ENCODE results near the gene TPCN2.
A peak's percentile ranks its signal among the peaks of the same experiment; 100 is the strongest.

The TPCN2 gene

DNA sequence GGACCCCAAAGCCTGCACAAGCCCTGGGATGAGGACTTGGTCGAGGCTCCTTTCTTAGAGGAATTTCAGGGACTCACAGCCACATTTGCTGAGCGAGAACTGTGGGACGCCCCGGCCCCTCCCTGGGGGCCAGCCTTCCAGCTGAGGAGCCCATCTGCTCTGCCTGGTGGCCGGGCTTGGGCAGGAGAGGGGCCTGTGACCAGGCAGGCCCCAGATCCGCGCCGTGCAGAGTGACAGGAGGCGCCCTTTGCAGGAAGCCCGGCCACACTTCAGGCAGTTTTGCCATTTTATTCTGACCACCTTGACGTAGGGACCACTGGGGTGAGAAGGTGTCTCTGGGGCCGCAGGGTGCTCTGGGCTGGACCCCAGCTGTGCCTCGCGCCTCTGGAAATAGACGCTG lies 35.6 kb downstream of the TPCN2 start:
- in situ Hi-C loops (cut with MboI; ENCODE audit: low pct_unique_long_range_greater_than_20kb, low sequenced_read_pairs) = no loop called here
- no peak for DNase-seq

DNA sequence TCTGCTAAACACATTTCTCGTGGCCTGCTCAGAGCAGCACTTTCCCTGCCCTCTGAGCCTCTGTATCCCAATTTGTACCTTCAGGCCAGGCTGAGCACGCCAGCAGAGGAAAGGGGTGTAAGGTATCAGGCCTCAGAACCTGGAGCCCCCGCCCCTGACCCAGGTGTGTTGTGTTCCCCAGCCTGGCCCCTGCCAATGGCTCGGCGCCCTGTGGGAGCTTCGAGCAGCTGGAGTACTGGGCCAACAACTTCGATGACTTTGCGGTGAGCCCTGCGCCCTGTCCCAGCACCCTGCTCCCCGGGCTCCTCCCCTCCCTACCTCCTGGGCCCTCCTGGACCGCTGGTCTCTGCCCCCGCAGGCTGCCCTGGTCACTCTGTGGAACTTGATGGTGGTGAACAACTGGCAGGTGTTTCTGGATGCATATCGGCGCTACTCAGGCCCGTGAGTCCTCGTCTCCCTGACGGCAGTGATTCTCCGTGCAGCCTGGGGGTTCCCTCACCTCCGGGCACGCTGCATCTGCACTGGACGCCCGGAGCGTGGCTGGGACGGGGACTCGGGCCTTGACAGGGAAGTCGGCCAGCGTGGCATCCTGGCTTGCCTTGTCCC lies 36.9 kb downstream of the TPCN2 start:
- DNase-seq = no peak
- in situ Hi-C loops (cut with MboI; ENCODE audit: low pct_unique_long_range_greater_than_20kb, low sequenced_read_pairs) = no loop called here

DNA sequence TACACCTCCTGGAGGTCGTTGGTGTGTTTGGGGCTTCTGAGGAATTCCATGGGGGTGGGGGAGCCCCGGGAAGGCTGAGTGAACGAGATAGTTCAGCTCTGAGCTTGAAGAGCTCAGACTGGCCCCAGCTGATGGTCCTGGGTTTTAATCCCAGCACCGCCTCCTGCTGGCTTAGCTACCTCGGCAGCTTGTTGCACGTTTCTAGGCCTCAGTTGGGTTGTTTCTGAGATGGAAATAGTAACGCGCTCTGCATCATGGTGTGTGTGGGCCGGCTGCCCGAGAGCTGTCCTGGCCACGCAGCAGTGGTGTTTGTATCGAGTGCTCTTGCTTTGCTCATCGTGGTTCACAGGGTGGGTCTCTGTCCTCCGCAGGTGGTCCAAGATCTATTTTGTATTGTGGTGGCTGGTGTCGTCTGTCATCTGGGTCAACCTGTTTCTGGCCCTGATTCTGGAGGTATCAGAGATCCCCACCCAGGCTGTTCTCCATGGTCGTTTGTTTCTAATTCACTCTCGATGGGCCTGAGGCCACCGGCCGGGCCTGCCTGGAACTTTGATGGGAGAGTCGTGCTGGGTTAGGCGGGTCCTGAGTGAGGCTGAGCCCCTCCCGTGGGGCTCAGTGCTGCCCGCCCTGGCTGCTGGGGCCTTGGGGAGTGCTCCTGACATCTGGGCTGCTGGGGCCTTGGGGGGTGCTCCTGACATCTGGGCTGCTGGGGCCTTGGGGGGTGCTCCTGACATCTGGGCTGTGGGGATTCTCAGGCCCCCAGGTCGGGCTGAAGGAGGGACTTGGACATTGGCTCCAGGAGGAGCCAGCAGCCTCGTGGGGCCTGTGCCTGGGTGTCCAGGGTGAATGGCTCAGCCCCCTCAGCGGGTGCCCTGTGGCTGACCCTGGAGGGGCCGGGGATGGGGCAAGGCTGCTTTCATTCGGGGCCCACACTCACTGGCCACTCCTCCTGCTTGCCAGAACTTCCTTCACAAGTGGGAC lies 37.7 kb downstream of the TPCN2 start:
- in situ Hi-C loops (cut with MboI; ENCODE audit: low pct_unique_long_range_greater_than_20kb, low sequenced_read_pairs) = no loop called here

DNA sequence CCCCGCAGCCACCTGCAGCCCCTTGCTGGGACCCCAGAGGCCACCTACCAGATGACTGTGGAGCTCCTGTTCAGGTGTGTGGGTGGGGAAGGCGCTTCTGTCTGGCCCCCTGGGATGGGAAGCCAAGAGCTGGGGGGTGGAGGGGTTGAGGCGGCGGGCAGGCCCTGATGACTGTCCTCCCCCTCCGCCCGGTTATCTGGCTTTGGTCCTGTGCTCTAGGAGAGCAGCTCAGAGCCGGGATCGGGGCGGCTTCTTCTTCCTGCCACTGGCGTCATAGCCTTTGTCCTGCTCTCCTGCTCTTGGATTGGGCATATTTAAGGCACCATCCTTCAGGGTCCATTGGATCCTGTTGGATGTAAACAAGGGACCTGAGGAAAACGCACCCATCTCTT lies 38.4 kb downstream of the TPCN2 start:
- no peak for DNase-seq
- in situ Hi-C loops (cut with MboI; ENCODE audit: low pct_unique_long_range_greater_than_20kb, low sequenced_read_pairs) = no loop called here

More for the DNA sequence above, 37.7 kb downstream of the TPCN2 start:
- DNase-seq = no peak

DNA sequence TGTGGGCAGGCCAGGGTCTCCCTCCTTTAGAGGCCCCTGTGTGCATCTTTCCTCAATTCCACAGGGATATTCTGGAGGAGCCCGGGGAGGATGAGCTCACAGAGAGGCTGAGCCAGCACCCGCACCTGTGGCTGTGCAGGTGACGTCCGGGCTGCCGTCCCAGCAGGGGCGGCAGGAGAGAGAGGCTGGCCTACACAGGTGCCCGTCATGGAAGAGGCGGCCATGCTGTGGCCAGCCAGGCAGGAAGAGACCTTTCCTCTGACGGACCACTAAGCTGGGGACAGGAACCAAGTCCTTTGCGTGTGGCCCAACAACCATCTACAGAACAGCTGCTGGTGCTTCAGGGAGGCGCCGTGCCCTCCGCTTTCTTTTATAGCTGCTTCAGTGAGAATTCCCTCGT lies 39.1 kb downstream of the TPCN2 start:
- in situ Hi-C loops (cut with MboI; ENCODE audit: low pct_unique_long_range_greater_than_20kb, low sequenced_read_pairs) = no loop called here
- DNase-seq = no peak

DNA sequence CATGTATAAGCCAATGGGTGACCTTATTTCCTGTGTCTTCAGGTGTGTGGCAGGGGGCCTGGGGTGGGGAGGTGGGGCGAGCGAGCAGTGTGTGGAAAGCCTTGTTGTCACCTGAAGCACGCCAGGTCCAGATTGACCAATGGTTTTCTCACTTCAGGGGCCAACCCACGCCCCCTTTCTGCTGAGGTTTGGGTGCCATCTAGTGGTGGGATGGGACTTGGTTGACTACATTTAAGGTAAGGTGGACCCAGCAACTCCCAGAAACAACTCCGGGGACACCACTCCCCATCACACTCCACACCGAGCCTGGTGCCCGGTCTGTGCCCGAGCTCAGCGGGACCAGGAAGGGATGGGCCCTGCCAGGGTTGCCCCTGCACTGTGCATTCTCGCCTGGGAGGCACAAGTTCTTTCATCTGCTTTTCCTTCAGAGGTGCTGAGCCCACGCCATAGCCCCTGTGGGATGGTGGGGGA lies 40.0 kb downstream of the TPCN2 start:
- in situ Hi-C loops (cut with MboI; ENCODE audit: low pct_unique_long_range_greater_than_20kb, low sequenced_read_pairs) = no loop called here
- peak; percentile 80 for DNase-seq

DNA sequence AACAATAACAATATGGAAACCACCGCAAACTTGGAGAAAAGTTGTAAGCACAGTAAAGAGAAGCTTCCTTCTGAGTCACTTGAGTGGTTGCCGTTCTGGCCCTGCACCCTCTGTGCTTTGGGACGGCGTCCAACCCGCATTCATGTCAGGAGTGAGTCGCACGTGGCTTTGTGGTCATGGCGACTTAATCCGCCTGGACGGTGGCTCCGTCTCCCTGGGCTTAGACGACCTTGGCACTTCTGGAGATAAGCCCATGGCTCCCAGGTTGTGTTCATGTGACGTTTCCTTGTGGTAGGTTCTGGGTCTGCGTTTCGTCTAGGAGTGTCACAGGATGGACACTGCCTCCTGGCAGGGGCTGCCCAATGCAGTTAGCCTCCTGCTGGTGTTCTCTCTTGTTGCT lies 40.5 kb downstream of the TPCN2 start:
- in situ Hi-C loops (cut with MboI; ENCODE audit: low pct_unique_long_range_greater_than_20kb, low sequenced_read_pairs) = no loop called here
- no peak for DNase-seq

DNA sequence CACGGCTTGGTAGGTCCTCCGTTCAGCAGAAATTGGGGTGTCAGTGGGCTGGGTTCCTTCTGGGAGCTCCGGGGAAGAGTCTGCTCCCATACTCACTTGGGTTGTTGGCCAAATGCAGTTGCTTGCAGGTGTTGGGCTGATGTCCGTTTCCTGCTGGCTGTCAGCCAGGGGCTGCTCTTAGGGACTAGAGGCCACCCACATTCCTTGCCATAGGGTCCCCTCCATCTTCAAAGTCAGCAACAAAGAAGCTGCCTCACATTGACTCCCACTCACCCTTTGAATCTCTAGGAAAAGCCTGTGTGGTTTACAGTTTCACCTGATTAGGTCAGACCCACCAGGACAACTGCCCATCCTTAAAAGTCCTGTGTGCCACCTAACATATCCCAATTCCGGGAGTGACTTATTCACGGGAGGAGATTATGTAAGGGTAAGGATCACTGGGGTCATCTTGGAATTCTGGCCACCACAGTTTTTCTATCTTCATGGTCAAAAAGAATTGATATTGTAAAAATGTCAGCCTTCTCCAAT lies 43.0 kb downstream of the TPCN2 start:
- no peak for DNase-seq
- in situ Hi-C loops (cut with MboI; ENCODE audit: low pct_unique_long_range_greater_than_20kb, low sequenced_read_pairs) = no loop called here

DNA sequence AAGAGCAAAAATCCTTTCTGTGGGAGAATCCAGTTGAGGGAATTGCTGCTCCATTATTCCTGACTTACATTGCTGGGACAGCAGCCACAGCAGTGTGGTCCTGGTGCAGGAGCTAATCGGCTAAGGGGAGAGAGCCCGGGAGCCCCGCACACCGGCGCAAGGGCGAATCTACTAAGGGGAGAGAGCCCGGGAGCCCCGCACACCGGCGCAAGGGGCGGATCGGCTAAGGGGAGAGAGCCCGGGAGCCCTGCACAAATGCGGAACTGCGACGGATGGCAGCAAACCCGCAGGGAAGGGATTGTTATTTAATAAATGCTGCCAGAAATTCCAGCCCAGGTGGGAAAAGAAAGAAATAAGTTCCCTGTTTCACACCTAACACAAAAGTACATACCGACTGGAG lies 43.5 kb downstream of the TPCN2 start:
- no peak for DNase-seq
- in situ Hi-C loops (cut with MboI; ENCODE audit: low pct_unique_long_range_greater_than_20kb, low sequenced_read_pairs) = no loop called here

DNA sequence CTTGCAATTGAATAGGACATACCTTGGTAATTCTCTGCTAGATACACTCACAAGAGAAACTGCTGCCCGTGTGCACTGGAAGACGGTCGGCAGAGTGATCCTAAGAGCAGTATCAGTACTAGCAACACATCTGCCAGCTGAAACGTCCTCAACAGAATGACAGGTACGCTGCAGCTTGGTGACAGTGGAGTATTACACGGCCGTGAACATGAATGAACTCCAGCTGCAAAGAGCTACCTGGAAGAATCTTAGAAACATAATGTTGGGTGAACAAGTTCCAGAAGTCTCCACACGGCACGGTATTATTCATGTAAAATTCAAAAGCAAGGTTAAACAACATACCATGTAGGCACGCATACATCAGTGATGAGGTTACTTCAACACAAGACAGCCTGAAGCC lies 44.4 kb downstream of the TPCN2 start:
- no peak for DNase-seq
- in situ Hi-C loops (cut with MboI; ENCODE audit: low pct_unique_long_range_greater_than_20kb, low sequenced_read_pairs) = no loop called here

DNA sequence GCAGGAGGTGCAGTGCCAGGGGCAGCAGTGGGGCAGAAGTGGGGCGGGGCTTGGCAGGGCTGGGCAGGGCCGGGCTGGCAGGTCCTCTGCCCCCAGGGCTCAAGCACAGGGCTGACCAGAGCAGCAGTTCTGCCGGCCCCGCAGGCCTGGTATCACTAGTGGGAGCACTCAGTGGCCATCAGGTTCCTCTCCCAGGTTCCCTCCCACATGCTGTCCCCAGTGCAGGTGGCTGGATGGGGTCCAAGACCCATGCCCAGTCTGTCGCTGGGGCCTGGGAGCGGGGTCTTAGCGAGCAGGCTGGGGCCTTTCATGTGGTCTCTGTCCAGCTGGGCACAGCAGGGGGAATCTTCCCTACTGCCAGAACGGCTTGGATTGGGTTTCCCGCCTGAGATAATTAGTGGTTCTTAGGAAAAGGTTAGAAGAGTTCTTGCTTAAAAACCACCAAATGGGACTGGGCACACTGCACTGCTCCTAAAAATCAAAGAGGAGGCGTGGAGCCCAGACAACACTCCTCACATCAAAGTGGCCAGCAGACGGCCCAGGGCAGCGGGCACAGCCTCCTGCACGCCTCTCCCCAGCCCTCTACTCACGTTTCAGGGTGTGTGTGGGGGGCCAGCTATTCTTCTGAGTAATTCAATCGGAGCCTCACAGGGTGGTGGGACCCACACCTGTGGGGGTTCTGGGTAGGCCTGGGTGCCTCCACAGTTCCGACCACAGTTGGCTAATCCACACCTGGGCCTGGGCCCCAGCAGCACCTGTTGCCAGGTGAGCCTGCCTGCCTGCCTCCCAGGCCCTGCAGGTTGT lies 45.6 kb downstream of the TPCN2 start:
- no peak for DNase-seq
- in situ Hi-C loops (cut with MboI; ENCODE audit: low pct_unique_long_range_greater_than_20kb, low sequenced_read_pairs) = no loop called here

DNA sequence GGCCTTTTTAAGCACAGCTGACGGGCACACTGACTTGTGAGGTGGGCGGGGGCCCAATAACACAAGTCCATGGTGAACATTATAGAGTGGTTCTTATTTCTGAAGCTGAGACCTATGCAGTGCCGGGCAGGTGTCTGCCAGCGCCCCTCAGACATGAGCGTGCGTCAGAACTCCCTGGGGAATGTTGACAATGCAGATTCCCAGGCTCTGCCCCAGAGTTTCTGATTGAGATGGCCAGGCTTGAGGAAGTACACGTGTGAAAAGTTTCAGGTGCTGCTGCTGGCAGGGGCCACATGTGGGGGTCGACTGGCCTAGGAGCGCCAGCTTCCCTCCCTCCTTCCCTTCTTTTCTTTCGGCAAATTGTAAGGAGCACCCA lies 46.2 kb downstream of the TPCN2 start:
- in situ Hi-C loops (cut with MboI; ENCODE audit: low pct_unique_long_range_greater_than_20kb, low sequenced_read_pairs) = no loop called here
- no peak for DNase-seq

DNA sequence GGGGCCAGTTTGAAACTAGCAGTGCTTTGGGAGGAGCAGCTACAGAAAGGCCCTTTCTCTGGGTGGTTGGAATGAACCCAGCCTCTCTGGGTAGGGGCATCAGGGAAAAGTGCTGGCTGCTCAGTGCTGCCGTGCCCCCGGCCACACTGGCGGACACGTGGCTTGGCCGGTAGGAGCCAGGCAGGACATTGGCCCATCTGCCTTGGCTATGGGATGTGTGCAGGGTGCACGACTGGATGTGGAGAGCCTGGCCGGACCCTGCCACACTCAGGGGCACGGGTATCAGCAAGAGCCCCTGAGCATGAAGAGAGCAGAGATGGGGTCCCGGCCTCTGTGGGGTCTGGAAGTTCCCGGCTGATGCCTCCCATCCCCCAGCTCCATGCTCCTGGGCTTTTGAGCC lies 46.6 kb downstream of the TPCN2 start:
- in situ Hi-C loops (cut with MboI; ENCODE audit: low pct_unique_long_range_greater_than_20kb, low sequenced_read_pairs) = no loop called here
- DNase-seq = no peak

DNA sequence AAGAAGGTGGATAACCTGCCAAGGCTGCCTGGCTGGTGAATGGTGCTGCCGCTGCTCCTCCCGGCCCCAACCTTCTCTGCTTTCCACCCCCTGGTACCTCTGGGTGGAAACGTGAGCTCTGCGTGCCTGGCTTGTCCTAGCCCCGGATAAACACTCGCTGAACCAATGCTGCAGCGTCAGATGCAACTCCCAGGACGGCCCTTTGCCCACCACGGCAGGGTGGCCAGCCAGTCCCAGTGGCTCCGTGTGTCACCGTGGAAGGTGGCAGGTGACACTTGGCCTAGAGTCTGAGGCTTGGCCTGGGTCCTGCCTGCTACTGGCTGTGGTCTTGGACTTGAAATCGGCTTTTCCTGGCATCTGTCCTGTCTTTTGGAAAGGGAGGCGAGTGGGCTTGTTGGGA lies 47.7 kb downstream of the TPCN2 start:
- DNase-seq = no peak
- in situ Hi-C loops (cut with MboI; ENCODE audit: low pct_unique_long_range_greater_than_20kb, low sequenced_read_pairs) = no loop called here

DNA sequence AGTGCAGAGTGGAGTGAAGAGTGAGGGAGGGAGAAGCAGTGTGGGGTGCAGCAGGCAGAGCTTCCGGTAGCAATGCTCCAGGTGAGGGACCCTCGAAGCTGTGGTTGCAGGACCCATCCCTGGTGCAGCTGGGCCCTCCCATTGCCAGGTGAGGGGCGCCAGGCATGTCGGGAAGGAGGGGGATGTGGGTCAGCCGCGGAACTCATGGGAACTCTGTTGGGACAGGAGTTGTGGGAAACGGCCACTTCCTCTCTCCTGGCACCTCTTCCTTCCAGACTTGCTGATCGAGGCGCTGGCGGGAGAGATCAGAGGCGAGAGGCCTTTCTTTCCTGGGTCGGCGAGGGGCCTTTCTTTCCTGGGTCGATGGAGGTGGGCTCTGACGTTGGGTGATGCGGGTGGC lies 48.5 kb downstream of the TPCN2 start:
- no peak for DNase-seq
- in situ Hi-C loops (cut with MboI; ENCODE audit: low pct_unique_long_range_greater_than_20kb, low sequenced_read_pairs) = no loop called here

DNA sequence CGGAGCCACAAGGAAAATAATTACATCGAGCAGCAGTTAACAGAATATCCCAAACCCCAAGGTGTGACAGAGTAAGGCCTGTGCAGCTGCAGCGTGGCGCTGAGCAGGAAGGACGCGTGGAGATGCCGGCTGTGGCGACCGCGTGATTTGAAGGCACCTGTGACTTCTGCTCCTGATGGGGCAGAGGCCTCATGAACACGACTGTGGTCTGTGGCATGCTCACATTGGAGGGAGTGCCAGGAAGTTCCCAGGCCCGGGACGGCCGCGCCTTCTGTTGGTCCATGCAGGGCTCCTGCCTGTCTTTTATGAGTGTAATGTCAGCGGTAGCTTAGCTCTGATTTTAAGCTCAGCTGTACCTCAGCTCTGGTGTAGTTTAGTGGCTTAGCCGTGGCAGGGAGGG lies 50.4 kb downstream of the TPCN2 start:
- in situ Hi-C loops (cut with MboI; ENCODE audit: low pct_unique_long_range_greater_than_20kb, low sequenced_read_pairs) = no loop called here
- DNase-seq = no peak

DNA sequence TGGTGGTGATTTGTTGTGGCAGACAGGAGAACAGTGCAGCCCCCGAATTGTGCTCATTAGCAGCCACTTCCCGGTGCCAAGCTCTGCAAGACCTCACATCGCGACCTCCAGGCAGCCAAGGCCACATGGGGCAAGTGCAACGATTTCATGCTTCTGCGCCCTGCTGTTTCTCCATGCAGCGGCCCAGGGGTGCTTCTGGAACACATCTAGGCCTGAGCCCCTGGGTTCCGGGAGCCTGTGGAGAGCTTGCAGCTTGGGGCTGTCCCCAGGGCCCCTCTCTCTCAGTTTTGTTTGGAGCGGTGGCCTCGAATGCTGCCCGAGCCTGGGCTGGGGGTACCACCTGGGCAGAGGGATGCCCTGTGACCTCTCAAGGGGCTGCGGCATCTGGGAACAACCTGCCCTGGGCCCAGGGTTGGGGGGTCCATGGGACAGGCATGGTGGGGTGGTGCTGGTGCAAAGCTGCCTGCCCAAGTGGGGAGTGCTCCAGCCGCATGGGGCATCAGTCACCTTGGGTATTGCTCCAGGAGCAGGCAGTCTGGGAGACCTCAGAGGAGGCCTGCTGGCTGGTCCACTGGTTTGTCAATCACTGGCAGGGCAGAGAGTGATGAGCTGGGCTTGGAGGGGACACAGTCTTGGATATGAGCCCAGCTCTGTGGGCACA lies 51.9 kb downstream of the TPCN2 start:
- no peak for DNase-seq
- in situ Hi-C loops (cut with MboI; ENCODE audit: low pct_unique_long_range_greater_than_20kb, low sequenced_read_pairs) = no loop called here

DNA sequence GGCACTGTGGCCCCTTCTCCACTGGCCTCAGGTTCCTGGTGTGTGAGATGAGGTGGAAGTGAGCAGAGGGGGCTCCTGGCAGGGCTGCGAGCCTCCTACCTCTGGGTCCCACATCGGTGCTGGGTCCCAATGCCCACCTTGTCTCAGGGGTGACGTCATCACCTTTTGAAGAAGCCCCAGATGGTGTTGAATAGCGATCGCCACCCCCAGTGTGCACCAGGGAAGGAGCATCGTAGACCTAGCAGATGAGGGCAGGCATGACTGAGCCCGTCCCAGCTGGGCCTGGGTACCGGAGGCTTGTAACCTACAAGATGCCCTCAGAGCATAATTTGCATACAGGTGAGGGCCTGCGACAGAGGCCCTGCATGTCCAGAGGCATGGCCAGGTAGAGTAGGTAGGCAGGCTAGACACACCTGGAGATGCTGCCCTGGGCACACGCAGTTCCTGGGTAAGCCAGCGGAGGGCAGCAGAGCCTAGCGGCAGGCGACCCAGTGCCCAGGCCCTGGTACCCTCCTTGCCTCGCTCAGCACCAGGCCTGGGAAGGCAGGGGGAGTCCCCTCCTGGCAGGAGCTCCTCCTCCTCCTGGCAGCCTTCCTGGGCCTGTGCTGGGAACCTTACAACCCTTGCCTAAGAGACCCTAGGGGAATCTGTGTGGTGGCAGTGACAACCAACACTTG lies 52.5 kb downstream of the TPCN2 start:
- peak; percentile 64 for DNase-seq
- in situ Hi-C loops (cut with MboI; ENCODE audit: low pct_unique_long_range_greater_than_20kb, low sequenced_read_pairs) = no loop called here

Measured in KBM-7 (cell line).